ENCODE measurements around the gene RLN3. TPM values are rescaled to one million over a fixed set of nuclear protein-coding genes. Genes with fewer than 3 reads are reported as not detected.

The RLN3 gene
- total and polyA plus RNA-seq, 10 of the 15 experiments (the other 5 are each of a cell fraction or from before 2014, with no cell fraction given), result not detected

DNA sequence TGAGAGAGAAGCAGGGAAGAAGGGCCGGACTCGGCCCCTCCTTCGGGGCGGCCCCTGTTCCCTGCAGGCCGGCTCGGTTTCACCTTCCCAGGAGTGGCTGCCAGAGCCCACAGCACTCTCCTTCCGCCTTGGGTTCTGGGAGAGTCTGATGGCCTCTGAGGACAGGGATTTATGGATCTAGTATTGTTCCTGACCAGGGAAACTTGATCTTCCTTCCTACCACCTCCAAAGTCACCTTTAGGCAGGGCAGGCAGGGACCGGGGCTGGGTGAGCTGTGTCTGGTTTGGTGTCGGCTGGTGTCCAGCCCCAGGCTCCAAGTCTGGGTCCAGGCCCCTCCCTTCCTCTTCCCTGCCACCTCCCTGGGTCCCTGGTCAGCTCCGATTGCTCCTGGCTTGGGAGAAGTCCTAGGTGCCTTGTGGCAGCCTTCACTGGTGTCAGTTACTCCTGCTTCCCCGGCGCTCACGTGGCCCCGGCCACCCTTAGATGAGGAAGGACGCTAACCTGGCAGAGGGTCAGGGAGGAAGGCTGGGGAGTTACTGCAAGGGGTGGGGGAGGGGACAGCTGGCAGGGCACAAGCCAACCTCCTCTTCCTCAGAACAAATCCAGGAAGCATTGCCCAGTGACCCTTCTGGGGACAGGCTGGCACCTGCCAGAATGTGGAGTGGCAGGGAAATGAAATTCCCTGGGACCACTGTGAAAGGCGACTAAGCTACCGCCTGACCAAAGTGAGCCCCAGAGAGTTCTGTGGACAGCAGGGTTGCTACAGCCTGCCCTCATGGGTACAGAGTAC is 40.7 kb upstream of the RLN3 start (continued):
- TF ChIP-seq, protein P1, sequence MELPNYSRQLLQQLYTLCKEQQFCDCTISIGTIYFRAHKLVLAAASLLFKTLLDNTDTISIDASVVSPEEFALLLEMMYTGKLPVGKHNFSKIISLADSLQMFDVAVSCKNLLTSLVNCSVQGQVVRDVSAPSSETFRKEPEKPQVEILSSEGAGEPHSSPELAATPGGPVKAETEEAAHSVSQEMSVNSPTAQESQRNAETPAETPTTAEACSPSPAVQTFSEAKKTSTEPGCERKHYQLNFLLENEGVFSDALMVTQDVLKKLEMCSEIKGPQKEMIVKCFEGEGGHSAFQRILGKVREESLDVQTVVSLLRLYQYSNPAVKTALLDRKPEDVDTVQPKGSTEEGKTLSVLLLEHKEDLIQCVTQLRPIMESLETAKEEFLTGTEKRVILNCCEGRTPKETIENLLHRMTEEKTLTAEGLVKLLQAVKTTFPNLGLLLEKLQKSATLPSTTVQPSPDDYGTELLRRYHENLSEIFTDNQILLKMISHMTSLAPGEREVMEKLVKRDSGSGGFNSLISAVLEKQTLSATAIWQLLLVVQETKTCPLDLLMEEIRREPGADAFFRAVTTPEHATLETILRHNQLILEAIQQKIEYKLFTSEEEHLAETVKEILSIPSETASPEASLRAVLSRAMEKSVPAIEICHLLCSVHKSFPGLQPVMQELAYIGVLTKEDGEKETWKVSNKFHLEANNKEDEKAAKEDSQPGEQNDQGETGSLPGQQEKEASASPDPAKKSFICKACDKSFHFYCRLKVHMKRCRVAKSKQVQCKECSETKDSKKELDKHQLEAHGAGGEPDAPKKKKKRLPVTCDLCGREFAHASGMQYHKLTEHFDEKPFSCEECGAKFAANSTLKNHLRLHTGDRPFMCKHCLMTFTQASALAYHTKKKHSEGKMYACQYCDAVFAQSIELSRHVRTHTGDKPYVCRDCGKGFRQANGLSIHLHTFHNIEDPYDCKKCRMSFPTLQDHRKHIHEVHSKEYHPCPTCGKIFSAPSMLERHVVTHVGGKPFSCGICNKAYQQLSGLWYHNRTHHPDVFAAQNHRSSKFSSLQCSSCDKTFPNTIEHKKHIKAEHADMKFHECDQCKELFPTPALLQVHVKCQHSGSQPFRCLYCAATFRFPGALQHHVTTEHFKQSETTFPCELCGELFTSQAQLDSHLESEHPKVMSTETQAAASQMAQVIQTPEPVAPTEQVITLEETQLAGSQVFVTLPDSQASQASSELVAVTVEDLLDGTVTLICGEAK (IDR thresholded peaks at IDR 0.05; ENCODE audit: borderline replicate concordance), result no peak
- no peak for TF ChIP-seq SMAD5 (IDR thresholded peaks at IDR 0.05; ENCODE audit: low read depth)
- TF ChIP-seq STAT3 (IDR thresholded peaks at IDR 0.05; ENCODE audit: low read depth, low read length), result no peak
- no peak for TF ChIP-seq SMC3 (IDR thresholded peaks at IDR 0.05; ENCODE audit: borderline replicate concordance, low read length)
- TF ChIP-seq, protein P2, sequence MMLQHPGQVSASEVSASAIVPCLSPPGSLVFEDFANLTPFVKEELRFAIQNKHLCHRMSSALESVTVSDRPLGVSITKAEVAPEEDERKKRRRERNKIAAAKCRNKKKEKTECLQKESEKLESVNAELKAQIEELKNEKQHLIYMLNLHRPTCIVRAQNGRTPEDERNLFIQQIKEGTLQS (IDR thresholded peaks at IDR 0.05; ENCODE audit: borderline replicate concordance, extremely low read depth, low read depth, low read length), result no peak
- TF ChIP-seq RB1 (IDR thresholded peaks at IDR 0.05; ENCODE audit: borderline replicate concordance), result no peak

DNA sequence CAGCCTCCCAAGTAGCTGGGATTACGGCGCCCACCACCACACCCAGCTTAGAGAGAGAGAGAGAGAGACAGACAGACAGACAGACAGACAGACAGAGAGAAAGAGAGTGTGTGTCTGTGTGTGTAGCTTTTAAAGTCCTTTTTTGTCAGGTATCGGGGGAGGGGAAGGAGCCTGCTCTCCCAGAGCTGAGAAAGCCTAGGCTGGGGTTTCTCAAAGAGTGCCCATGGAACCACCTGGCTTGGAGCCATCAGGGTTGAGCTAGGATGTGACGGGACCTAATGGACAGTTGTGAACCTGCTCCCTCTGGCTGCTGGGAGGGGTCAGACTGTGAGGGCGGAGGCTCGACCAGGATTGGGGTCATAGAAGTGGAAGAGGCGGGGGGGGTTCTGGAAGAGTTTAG is 38.5 kb upstream of the RLN3 start:
- no peak overlapping the region for H3K9ac ChIP-seq (ENCODE audit: control insufficient read depth, insufficient read depth, low read length)
- peaks cover 0 to 3% of the 10 kb centered on the region in 2 experiments; a peak in 3 of 4 replicates for H3K36me3 ChIP-seq (ENCODE audit: control insufficient read depth in 2 of 2, insufficient read depth in 2 of 2, low read length in 1 of 2)
- CTCF ChIA-PET, result interaction anchor here (1.1 kb wide), 1 partner anchor 53 kb away, joined by 3 read pairs; no protein-coding TSS in a partner anchor
- no TSS peak for BruUV-seq (replicated peaks)
- H3K9me3 ChIP-seq (replicated peaks; ENCODE audit: control insufficient read depth, insufficient read depth, low read length), result no peaks in the 10 kb centered on the region
- H3K79me2 ChIP-seq (ENCODE audit: control insufficient read depth, insufficient read depth, low read length), result no peaks in the 10 kb centered on the region
- no peak overlapping the region for H3K27ac ChIP-seq (ENCODE audit: control insufficient read depth, insufficient read depth)
- H3K4me1 ChIP-seq (ENCODE audit: control insufficient read depth, insufficient read depth, low read length), result peaks cover 27% of the 10 kb centered on the region
- H3K4me2 ChIP-seq (ENCODE audit: control insufficient read depth, insufficient read depth), result no peak overlapping the region
- no peak overlapping the region for H3K4me3 ChIP-seq
- POLR2A ChIA-PET, result interaction anchor here (0.7 to 6.5 kb wide), 3 partner anchors 9 to 42 kb away, joined by 3 to 49 read pairs (median 3); partner anchors contain the start of genes IL27RA and RFX1
- ATAC-seq (no peak), DNase-seq (ENCODE audit: low read depth, low spot score) (no peak), FAIRE-seq (no peak)
- in situ Hi-C loops (cut with MboI), result no loop called here
- H4K20me1 ChIP-seq (ENCODE audit: control insufficient read depth, insufficient read depth), result no peaks in the 10 kb centered on the region
- no peak overlapping the region for H2AFZ ChIP-seq (ENCODE audit: control insufficient read depth, low read depth, low read length)
- intact Hi-C loops (cut with micrococcal nuclease; ENCODE audit: unreplicated experiment), result loop anchor here (5.0 to 10.0 kb wide), 2 partner anchors 37 to 45 kb away; partner anchors contain the start of genes DCAF15 and IL27RA
- WGBS (ENCODE audit: insufficient coverage, insufficient replicate concordance, low lambda C conversion rate, missing lambda C conversion rate), result 96% methylated on average over 7 of the region's 7 CpGs
- RAD21 ChIA-PET (ENCODE audit: unreplicated experiment), result no interaction called here
- H3K27me3 ChIP-seq (replicated peaks in 1 of 2; ENCODE audit: control insufficient read depth in 2 of 2, insufficient read depth in 2 of 2, low read length in 1 of 2), result no peaks in the 10 kb centered on the region
- SMC1A ChIA-PET (ENCODE audit: uncharacterized antibody, unreplicated experiment), result interaction anchor here (0.6 to 1.3 kb wide), 2 partner anchors 11 to 22 kb away, joined by 3 read pairs; no protein-coding TSS in a partner anchor
- TF ChIP-seq NR2C2 (IDR thresholded peaks at IDR 0.05; ENCODE audit: borderline replicate concordance, control insufficient read depth, insufficient read length, low read depth), result no peak
- TF ChIP-seq IRF4 (IDR thresholded peaks at IDR 0.05; ENCODE audit: low read depth, low read length), result no peak
- TF ChIP-seq ZSCAN29 (IDR thresholded peaks at IDR 0.05), result no peak
- TF ChIP-seq, protein P2 (IDR thresholded peaks at IDR 0.05; ENCODE audit: borderline replicate concordance, extremely low read depth, low read depth, low read length), result no peak
- TF ChIP-seq CHD4 (IDR thresholded peaks at IDR 0.05), result no peak
- no peak for TF ChIP-seq CREM (IDR thresholded peaks at IDR 0.05; ENCODE audit: low read depth)
- TF ChIP-seq, protein P3, sequence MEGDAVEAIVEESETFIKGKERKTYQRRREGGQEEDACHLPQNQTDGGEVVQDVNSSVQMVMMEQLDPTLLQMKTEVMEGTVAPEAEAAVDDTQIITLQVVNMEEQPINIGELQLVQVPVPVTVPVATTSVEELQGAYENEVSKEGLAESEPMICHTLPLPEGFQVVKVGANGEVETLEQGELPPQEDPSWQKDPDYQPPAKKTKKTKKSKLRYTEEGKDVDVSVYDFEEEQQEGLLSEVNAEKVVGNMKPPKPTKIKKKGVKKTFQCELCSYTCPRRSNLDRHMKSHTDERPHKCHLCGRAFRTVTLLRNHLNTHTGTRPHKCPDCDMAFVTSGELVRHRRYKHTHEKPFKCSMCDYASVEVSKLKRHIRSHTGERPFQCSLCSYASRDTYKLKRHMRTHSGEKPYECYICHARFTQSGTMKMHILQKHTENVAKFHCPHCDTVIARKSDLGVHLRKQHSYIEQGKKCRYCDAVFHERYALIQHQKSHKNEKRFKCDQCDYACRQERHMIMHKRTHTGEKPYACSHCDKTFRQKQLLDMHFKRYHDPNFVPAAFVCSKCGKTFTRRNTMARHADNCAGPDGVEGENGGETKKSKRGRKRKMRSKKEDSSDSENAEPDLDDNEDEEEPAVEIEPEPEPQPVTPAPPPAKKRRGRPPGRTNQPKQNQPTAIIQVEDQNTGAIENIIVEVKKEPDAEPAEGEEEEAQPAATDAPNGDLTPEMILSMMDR (IDR thresholded peaks at IDR 0.05 in 2 of 3, conservative IDR thresholded peaks at IDR 0.05 in 1 of 3; ENCODE audit: control insufficient read depth in 2 of 3, extremely low read depth in 1 of 3, insufficient read depth in 1 of 3, low read depth in 3 of 3, low read length in 3 of 3), result no peak
- no peak for TF ChIP-seq PAX5 (IDR thresholded peaks at IDR 0.05; ENCODE audit: borderline replicate concordance, low read depth, low read length)
- no peak for TF ChIP-seq IKZF2 (IDR thresholded peaks at IDR 0.05)
